GM23248 (cell line): ENCODE data around the gene PRKRIP1.

Experiments used
- EZH2 ChIP-seq: fragments of 200-600 bp; sonication (generic); IDR thresholded peaks from 2 replicates; pipeline ENCODE4 v1.6.1; 2018; ENCODE audit warnings: antibody characterized with exemption, mild to moderate bottlenecking; ENCODE audit not compliant: insufficient read depth, poor library complexity, severe bottlenecking
- EZH2phosphoT487 ChIP-seq: fragments of 200-600 bp; sonication (generic); IDR thresholded peaks from 2 replicates; pipeline ENCODE4 v1.6.1; 2018; ENCODE audit warnings: antibody characterized with exemption, moderate library complexity, mild to moderate bottlenecking, low read depth; ENCODE audit not compliant: insufficient read depth

DNA sequence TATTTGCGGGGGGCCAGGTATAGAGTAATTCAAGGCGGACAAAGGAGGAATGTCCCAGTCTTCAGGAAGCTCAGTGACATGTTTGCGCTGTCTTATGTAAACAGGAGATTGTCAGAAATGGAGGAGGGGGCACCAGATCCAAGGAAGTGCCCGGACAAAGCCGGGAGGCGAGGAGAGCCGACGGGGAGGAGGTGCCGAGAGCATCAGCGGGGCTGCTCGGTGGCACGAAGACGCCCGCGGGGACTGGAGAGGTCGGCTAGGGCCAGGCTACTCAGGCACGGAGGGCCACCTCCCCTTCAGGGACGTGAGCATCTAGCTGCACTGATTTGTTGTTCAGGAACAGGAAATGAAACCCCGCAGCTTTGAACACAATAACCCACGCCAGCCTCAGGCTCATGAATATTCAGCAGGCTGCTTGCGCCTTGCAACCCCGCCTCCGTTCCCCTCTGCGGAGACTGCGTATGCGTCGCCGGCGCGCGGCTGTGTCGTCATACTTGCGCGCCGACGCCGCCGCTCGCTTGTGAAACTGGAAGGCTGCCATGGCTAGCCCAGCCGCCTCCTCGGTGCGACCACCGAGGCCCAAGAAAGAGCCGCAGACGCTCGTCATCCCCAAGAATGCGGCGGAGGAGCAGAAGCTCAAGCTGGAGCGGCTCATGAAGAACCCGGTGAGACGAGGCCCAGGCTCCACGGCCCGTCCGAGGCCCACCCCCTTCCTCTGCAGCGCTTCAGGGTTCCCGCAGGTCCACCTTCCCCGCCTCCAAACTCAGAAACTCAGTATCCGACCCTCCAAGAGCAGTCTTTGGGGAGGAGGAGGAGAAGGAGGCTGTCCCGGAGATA, at the start of gene PRKRIP1:
- TF ChIP-seq EZH2 (no peak), EZH2phosphoT487 (no peak)
